GM18508 (cell line): Measurements from ENCODE around the gene EFNA2.
"Not testable (repeated sequence)": the region's sequence is repeated elsewhere in the genome, so short reads cannot be mapped to it uniquely, and the experiment has no call there.

ENCODE experiments used
- ATAC-seq: cut with Tn5 transposase; IDR thresholded peaks from one replicate; pipeline ENCODE4 v1.9.1; 2021; ENCODE audit warnings: moderate number of reproducible peaks; ENCODE audit not compliant: insufficient read depth, unreplicated experiment

The EFNA2 gene

GRCh38 chr19:1293782-1294604 lies 8.3 kb downstream of the EFNA2 start:
- ATAC-seq = no peak

- ATAC-seq = no peak
These were observed 9.0 kb downstream of the EFNA2 start for GRCh38 chr19:1294688-1295087.

DNA sequence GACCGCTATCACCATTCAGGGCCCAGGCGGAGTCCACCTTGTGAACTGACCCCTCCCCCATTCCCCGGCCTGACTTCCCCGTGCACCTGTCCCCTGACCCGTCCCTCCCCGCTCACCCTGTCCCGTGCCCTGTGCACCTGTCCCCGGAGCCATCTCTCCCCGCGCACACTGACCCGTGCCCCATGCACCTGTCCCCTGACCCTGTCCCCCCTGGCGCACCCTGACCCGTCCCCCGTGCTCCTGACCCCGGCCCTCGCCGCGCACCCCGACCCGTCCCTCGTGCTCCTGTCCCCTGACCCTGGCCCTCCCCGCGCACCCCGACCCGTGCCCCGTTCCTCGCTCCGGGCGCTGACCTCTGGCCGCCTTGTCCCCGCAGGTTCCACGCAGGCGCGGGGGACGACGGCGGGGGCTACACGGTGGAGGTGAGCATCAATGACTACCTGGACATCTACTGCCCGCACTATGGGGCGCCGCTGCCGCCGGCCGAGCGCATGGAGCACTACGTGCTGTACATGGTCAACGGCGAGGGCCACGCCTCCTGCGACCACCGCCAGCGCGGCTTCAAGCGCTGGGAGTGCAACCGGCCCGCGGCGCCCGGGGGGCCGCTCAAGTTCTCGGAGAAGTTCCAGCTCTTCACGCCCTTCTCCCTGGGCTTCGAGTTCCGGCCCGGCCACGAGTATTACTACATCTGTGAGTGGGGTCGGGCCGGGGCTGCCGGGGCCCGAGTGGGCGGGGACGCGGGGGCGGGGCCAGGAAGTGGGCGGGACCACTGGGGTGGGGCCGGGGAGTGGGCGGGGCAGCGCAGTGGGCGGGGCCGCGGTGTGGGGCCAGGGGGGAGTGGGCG lies 9.7 kb downstream of the EFNA2 start:
- no peak for ATAC-seq

- no peak for ATAC-seq
These were observed 10.4 kb downstream of the EFNA2 start for GRCh38 chr19:1296078-1296477.

GRCh38 chr19:1296575-1297271 lies 11.1 kb downstream of the EFNA2 start:
- ATAC-seq = no peak

GRCh38 chr19:1298235-1298634 lies 12.6 kb downstream of the EFNA2 start:
- ATAC-seq = no peak

- ATAC-seq = no peak
These were observed 14.1 kb downstream of the EFNA2 start for GRCh38 chr19:1299801-1300200.

DNA sequence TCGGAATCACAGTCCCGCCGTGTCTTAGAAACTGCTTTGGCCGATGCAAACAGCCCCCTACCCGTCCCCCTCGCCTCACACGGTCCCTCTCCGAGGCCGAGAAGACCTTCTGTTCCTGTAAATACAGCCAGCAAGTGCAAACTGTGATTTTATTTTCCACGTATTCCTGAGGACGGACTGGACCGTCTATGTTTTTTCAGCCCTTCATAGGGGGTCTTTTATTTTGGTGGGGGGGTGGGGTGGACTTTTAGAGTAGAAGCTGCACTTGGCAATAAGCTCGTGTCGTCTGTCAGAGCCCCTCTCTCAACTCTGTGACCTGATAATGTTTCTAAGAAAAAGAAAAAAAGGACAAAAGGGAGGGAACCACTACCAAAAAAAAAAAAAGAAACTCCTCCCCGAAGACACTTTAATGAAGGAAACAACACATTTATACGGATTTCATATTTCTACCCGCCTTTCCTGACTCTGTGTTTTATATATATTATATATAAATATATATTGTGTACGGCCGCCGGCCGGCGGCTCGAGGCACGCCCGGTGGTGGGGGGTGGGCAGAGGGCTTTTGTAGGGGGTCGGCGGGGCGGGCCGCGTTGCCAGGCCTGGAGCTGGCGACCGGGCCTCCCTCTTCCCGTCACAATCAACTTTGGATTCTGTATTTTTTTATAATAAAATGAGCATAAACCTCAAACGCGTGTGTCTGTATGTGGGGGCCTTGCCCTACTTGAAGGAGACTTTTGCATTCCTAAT lies 15.2 kb downstream of the EFNA2 start:
- no peak for ATAC-seq

- ATAC-seq = no peak
These were observed 17.0 kb downstream of the EFNA2 start for GRCh38 chr19:1302533-1303239.

GRCh38 chr19:1304197-1304924 lies 18.7 kb downstream of the EFNA2 start:
- ATAC-seq = no peak

DNA sequence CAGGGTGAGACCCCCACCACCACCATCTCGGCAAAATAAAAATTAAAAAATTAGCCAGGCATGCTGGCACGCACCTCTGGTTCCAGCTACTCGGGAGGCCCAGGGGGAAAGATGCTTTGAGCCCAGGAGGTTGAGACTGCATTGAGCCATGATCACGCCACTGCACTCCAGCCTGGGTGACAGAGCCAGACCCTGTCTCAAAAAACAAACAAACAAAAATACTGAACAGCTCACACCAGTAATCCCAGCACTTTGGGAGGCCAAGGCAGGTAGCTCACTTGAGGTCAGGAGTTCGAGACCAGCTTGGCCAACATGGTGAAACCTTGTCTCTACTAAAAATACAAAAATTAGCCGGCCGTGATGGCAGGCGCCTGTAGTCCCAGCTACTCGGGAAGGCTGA lies 19.7 kb downstream of the EFNA2 start:
- not testable (repeated sequence) for ATAC-seq

DNA sequence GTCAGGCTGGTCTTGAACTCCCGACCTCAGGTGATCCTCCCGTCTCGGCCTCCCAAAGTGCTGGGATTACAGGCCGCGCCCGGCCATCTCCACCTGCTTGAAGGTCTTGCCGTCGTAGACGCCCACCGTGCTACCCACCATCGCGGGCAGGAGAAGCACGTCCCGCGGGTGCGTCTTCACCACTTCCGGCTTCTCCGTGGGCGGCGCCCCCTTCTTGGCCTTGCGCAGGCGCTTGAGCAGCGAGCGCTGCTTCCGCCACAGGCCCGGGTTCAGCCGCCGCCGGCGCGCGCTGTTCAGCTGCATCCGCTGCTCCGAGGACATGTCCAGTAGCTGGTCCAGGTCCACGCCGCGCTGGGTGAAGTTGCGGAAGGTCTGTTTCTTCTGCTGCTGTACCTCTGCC lies 21.6 kb downstream of the EFNA2 start:
- no peak for ATAC-seq

GRCh38 chr19:1307755-1308303 lies 22.2 kb downstream of the EFNA2 start:
- no peak for ATAC-seq

- no peak for ATAC-seq
These were observed 23.0 kb downstream of the EFNA2 start for GRCh38 chr19:1308718-1309117.

GRCh38 chr19:1309977-1310852 lies 24.5 kb downstream of the EFNA2 start:
- no peak for ATAC-seq

GRCh38 chr19:1310853-1311180 lies 25.1 kb downstream of the EFNA2 start:
- no peak for ATAC-seq

DNA sequence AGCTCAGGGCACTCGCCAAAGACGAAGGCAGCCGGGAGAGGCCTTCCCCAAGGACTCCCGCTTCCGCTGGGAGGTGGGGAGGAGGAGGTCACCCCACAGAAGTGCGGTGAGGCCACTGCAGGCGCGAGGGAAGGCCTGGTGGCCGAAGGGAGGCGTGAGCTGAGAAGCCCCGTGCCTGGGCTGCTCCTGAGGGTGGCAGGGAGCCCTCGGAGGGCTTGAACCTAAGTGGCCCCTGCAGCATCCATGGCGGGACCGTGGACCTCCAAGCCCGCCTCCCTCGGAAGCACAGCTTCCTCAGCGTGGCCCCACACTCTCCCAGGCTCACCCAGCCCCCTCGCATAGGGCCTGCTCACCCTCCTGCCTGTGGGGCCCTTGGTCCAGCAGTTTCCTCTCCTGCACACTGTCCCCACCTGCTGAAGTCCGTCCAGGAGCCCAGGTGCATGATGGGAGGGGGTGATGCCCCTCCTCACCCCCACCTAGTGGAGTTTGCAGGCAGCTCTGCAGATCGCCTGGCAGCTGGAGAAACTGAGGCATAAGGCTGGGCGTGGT lies 25.9 kb downstream of the EFNA2 start:
- no peak for ATAC-seq
